ENCODE results near the gene UNC93A.
A peak's percentile ranks its signal among the peaks of the same experiment; 100 is the strongest.
"Not testable (repeated sequence)": the region's sequence is repeated elsewhere in the genome, so short reads cannot be mapped to it uniquely, and the experiment has no call there.

Gene UNC93A

DNA sequence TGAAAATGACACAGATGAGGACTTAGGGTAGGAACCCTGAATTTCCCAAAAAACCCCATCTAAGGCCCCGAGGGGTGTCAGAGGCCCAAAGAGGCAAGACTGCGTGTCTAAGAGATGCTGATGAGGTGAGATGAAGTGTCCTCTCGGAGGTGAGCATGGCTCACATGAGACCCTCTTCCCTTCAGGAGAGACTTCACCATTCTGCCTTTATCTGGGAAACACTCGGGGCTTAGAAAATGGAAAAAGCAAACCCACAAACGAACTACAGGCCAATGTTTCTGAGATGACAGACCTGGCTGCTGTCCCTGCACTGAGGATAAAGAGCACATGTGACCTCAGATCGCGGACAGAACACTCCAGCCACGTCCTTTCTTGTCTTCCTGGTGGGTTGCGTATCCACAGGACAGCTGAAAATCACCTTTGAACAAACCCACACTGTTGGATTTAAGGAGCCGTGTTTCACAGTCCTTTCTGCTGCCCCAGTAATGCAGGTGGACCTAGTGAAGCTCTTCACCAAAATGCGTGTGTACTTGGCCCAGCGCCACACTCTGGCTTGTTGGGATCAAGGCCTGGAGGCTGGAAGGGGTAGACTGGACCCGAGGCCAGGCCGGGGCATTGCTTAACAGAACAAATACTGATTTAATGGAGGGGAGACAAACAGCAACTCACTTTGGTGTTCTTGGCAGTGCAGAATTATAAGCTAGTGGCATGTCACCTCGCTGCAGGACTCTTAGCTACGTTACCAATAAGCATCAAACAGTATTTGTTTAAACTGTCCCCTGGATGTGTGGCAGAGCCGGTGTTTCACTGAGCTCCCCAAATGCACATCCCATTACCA, 18.5 kb downstream of the UNC93A start:
- DNase-seq (ENCODE audit: low spot score), result not testable (repeated sequence)

DNA sequence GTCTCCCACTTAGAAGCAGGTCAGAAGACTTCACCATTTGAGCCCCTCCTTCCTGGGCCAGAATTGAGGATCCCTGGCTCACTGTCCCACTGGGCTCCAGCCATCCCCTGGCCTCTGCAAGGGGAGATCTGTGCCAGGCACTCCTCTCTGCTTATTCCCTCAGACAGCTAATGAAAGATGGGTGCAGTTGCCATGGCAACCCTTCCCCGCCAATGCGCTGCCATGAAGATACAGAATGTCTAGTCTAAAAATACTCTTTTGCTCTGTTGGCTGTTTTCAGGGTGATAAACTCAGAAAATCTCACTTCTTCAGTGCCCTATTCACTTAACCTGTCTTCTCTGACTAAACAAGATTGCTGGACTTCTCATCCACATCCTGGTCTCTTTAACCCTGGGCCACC, 20.2 kb downstream of the UNC93A start:
- DNase-seq (ENCODE audit: low spot score), result no peak

DNA sequence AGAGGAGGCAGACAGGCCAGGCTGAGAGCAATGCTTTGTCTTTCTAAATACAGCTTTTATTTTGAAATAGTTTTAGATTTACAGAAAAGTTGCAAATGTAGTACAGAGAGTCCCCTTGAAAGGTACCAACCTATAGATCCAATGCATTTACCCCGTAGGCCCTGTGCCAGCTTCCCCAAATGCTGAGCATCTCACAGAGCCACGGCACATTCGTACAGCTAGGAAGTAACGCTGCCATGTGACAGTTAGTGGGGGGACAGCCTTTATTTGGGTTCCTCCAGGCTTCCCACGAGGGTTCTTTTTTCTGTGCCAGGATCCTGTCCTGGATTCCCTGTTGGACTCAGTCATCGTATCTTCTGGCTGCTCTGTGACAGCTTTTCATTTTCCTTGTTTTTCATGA, 20.6 kb downstream of the UNC93A start:
- DNase-seq (ENCODE audit: low spot score), result not testable (repeated sequence)

DNA sequence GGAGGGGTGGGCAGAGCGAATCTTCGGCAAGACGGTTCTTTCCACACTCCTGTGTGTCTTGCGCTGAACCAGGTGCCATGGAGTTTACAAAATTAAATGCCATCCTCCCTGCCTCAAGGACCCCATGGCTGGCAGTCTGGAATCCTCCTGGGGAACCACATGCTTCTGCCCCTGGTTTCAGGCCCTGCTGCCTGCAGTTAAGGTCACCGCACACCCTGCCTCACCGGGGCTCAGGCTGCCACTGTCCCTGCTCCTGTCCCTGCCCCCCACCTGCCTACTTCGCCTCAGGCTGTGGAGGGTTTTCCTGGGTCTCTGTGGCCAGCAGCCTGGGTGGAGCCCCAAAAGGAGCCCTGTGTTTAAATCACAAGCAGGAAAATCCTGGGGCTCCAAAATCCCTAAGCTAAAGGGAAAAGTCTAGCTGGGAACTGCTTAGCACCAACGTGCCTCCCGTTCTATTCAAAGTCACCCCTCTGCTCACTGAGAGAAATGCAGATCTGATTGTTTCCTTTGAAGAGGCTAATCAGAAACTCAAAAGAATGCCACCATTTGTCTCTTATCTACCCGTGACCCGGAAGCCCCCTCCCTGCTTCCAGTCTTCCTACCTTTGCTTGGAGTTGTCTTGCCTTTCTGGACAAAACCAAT, 23.2 kb downstream of the UNC93A start:
- no peak for DNase-seq (ENCODE audit: low spot score)

DNA sequence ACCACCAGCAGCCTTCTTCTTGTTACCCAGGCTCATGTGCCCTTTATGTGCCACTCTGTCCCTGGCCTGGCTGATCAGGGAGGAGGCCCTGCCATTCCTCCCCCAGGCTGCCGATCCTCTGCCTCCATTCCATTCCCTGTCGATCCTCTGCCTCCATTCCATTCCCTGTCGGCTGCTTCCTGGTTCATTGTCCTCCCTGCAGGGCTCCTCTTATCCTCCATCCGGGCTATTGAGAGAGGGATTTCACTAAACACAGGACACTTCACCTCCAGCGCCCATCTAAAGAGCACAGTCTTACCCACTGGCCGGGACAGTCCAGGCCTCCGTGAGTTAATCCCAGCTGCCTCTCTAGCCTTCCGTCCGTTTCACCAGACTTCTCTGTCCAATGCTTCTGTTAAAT, 26.1 kb downstream of the UNC93A start:
- no peak for DNase-seq (ENCODE audit: low spot score)

DNA sequence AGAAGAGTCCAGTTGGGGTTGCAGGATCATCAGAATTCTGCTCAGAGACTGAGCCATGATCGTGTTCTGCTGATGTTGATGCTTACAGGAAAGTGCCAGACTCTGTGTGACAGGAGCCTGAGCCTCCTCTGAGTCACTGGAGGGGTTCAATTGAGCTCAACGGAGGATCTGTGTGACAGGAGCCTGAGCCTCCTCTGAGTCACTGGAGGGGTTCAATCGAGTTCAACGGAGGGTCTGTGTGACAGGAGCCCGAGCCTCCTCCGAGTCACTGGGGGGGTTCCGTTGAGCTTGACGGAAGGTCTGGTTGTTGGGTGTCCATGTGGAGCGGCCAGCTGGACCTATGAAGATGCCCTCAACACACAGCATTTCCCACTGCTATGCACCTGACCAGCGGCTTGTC, 27.2 kb downstream of the UNC93A start:
- DNase-seq (ENCODE audit: low spot score), result not testable (repeated sequence)

DNA sequence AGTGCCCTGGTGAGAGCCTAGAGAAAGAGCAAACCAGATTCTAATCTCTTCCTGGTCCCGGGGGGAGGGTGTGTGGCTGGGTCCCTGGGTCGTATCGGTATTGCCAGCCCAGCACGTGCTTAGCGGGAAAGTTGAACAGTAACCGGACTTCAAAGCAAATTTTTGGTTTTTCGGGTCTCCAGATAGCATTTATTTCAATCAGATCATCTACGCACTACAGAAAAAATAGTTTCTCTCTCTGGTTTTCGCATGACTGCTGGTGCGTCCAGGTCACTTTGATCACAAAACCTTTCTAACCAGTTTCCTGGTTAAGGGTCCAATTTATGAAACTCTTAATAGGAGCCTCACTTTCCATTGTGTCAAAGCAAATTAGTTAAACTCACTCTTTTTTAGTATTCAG, 27.7 kb downstream of the UNC93A start:
- not testable (repeated sequence) for DNase-seq (ENCODE audit: low spot score)

DNA sequence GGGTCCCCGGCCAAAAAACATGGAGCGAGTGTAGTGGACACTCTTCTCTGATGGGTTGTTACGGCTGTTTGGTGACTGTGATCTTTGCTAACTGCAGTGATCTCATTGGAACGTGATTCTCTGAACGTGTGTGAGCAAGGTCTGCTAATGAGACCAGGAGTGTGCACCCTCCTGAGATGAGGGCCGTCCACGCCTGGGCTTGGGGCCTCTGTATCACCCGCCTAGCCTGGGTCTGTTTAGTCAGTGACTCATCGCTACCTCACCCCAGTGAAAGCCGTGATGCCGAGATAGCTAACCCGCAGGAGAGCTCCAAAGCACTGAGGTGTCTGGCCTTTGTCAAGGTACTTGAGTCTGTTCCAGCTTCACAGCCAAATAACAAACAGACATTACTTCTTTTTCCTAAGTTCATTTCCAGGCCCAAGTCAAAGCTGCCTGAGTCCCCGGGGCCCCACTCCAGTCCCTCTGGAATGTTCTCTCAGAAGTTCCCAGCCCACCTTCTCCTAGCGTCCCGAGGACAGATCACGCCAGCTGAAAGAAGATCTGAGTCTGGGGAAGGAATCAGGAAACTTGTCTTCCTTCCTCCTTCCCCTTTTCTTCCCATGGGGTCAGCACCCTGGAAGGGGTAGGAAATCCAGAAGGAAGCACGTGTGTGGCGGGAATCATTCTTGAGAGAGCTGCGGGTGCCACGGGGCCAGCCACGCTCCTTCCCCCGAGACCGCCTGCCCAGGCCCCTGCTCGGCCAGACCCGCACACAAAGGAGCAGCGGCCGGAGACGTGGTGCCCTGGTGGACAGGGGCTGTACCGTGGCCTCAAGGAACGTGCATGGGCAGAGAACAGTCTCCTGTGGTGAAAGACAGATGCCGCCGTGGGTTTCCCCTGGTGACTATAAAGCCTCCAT, 29.0 kb downstream of the UNC93A start:
- DNase-seq (ENCODE audit: low spot score), result not testable (repeated sequence)

DNA sequence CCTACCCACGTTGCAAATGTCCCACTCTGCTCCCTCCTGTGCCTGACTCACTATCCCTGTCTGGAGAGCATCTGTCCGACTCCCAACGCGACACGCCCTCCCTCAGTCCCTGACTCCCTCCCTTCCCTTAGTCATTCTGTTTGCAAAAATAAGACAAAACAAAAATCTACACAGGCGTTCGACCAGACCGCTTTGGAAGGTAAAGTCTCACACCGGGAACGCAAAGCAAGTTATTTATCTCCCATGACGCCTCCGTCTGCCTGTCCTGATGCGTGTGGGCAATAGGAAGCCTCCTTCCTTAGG, 29.6 kb downstream of the UNC93A start:
- not testable (repeated sequence) for DNase-seq (ENCODE audit: low spot score)

DNA sequence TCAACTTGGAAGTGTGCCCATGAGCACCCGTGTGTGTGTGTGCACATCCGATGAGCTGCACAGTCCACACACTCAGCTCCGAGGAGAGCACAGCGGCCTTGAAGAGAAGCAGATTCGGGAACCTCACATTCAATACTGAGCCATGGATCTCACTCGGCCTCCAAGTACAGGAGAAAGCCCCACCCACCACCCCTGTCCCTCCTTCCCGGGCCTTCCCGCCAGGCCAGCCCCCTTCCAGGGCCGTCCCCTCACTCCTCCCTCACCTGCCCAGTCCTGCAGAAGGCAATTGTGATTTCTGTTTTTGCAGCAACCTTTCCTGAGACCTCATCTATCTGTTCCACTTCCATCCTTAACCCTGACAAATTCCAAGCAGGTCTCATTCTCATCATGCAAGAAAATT, 30.1 kb downstream of the UNC93A start:
- DNase-seq (ENCODE audit: low spot score), result not testable (repeated sequence)

DNA sequence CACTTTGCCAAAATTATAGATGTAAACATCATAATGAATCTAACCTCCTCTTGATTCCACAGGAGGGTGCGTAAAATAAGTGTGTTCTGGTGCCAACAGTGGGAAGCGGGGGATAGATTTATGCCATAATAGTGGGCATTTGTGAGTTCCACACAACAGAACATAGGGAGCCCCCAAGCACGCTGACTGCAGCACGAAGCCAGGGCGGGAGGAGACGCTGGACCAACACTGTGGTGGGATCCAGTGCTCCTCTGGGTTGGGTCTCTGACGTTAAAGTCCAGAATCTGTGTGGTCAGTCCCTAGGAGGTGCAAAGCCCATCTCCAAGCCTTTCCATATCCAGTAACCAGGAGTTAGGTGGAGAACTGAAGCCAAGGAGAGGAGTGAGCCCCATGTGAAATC, 32.0 kb downstream of the UNC93A start:
- no peak for DNase-seq (ENCODE audit: low spot score)

DNA sequence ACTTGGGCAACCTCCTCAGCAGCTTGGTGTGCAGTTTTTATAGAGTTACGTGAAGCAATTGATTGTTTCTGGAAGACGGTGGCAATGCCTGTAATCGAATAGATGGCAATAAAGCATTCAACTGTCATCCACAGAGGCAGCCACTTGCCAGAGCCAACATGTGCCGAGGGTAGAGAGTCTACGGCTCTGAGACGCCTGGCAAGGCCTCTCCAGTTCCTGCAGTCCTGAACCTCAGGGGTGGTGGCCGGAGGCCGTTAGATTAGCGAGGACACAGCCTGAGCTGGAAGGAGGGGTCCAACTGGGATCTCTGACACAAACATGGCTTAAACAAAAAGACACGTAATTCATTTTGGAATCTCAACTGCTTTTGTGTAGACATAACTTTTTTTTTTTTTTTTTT, 33.0 kb downstream of the UNC93A start:
- DNase-seq (ENCODE audit: low spot score), result no peak

DNA sequence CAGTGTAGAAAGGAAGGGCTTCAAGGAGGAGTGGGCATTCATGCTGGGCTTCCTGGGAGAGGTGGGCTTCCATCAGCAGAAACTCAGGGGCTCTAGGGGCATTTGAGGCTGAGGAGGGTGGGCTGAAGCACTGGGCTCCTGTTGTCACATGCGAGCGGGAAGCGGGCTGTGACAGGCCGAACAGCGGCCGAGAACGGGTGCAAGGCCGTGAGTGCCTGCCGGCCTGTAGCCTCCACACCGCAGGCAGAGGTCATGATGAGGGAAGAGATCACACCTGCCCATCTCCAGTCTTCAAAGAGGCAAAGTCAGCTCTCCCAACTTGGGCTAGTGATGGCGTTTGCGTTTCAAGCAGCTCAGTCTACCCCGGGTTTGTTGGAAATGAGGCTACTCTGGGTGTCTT, 34.7 kb downstream of the UNC93A start:
- no peak for DNase-seq (ENCODE audit: low spot score)

DNA sequence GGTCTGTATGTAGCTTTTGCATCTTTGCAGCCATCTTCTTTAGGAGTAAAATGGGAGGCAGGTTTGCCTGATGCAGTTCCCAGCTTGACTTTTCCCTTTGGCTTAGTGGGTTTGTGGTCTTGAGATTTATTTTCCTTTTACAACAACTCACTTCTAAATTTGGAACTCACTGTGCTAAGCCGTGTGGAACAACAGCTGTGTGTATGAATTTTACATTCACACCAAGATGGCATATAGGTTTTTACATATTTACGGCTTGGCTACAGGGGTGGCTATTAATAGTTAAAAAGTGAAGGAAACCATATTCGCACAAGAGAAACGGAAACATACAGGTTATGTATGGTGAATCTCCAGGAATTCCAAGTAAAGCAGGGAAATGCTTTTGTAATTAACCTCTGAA, 36.3 kb downstream of the UNC93A start:
- DNase-seq (ENCODE audit: low spot score), result no peak

DNA sequence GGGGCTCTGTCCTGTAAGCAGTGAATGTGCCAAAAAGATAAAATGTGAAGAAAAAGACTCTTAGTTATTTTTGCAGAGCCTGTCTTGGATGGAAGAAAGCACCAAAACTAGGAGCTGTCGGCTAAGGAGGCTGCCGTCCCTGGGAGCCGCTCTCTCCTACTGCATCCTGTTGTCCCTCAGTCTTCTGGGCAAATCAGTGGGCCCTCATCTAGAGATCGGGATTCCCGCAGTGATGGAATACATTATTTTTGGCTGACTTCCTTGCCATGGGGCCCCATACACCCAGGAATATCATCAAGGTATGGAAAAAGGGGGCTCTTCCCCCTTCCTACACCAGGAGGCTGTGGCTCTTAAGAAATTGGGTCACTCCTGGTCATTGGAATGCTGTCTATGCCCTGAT, 37.0 kb downstream of the UNC93A start:
- DNase-seq (ENCODE audit: low spot score), result no peak

DNA sequence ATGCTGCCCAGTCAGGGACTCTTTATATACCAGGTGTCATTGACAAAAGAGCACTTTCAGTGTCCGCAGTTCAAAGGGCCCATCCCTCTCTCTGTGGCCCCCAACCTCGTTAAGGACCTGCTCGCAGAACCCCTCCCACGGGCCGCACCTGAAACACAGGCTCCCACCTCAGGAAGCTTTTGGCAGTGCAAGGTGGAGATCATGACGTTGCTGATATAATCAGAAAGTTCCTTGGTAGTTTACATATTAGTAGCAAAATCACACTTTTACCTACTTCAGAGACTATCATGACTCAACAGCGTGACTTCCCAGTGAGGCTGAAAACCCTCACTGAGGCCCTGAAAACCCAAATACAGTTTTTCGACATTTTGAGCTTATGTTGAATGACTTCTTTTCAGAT, 37.9 kb downstream of the UNC93A start:
- DNase-seq (ENCODE audit: low spot score), result peak; percentile 48

DNA sequence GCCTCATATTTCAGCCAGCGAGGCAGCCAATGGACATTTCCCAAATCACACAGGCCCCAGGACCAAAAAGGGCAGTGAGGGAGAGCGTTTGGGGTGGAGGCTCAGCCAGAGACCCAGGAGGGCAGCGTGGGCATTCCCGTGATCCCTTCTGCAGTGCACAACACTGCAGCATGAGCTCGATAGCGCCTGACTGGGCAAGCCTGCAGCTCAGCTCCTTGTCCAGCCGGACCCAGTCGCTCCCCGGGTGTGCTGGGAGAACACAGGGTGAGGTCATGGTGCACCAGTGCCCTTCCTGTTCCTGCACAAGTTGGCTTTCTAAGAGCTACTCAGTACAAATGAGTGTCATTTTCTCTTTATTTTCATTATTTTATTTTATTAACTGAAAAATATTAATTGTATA, 39.6 kb downstream of the UNC93A start:
- DNase-seq (ENCODE audit: low spot score), result no peak

DNA sequence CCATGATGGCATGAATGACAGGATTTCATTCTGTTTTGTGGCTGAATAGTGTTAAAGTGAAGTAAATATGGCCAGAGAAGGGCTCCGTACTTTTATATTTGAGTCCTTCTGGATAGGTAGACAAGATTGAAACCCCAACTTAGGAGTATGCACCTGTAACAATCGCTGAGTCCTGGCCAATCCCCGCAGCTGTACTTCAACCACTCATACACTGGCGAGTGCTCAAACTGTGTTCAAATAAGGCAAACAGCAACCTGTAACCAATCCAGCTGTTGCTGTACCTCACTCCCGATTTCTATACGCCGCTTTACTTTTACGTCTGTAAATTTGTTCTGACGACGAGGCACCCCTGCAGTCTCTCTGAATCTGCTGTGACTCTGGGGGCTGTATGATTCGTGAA, 40.5 kb downstream of the UNC93A start:
- no peak for DNase-seq (ENCODE audit: low spot score)

DNA sequence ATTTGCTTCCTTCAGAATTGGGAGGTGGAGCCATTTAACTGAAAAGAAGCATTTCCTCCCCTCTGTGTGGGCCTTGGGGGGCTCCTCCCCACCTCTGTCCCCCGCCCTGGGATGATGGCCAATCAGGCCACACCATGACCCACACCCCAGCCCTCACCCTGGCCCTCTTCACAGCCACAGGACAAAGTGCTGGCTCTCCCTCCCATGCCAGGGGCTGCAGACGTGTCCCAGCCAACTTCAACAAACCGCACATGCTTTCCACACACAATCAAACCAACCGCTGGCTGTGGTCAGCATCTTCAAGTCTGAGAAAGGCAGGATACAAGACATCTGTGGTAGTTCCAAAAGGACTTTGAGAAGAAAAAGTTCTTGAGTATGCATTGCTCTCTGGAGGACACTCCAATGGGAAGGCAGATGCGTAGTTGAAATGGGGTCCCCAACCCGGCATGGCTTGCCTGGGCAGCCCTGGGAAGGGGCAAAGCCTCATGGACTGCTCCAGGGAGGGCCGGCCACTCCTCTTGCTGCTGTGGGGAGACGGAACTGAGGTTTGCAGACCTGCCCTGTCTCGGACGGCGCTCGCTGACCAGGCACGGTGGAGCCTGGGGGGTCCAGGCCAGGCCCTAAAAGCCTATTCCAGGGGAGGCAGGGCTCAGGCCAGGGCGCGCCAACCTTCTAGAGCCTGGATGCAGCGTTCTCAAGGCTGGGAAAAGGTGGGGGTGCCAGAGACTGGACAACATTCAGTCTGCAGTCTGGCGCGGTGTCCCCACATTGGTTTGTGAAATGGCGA, 45.9 kb downstream of the UNC93A start:
- no peak for DNase-seq (ENCODE audit: low spot score)

DNA sequence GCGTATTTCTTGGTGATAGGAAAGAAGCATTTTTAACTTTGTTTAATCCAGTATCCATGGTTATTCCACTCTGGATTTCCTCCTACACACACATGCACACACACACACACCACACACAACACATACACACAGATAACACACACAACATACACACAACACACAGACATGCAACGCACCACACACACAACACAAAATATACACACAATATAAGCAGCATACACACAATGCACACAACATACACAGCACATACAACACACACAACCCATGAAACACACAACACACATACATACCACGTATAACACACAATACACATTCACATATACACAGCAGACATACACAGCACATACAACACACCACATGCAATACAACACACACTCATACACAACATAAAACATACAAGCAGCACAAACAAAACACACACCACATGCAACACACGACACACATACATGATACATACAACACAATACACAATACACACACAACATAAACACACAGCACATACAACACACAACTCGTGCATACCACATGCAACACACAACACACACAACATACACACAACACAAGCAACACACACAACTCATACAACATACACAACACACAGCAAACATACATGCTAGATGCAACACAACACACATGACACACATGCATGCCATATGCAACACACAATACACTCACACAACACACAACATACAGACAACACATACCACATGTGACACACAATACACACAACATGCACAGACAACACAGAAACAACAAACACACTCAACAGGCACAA, 46.7 kb downstream of the UNC93A start:
- DNase-seq (ENCODE audit: low spot score), result no peak

DNA sequence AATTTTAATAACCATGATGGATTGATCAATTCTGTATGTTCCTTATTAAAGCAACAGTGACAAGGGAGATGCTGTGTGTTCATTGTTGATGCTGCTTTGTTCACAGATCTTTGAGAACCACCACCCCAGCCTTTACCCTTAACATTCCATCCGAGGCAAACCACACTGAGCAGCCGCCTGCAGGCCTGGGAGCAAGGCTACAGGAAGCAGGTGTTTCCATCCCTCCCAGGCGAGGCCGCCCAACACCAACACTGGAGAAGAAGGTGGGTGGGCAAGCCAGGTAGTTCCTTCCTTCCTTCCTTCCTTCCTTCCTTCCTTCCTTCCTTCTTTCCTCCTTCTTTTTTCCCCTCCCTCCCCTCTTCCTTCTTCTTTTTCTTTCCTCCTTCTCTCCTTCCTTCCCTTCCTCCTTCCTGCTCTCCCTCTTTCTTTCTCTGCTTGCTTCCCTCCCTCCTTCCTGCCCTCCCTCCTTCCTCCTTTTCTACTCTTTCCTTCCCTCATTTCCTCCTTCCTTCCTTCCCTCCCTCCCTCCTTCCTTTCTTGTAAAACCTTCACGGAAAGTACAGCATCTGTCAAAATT, 47.5 kb downstream of the UNC93A start:
- DNase-seq (ENCODE audit: low spot score), result no peak

Data from activated CD4-positive, alpha-beta T cell treated with anti-CD3 and anti-CD28 coated beads, Interleukin-2, Interleukin-4, amounts not matched to agents 100 ng/mL and 50 ng/mL, durations not matched to agents 16 hours and 8 hours (primary cell).